Type B pancreatic cell (in vitro differentiated cells): Measurements from ENCODE around the gene HOXB5. TPM values are rescaled to one million over a fixed set of nuclear protein-coding genes. Genes with fewer than 3 reads are reported as not detected.

Source experiments
- DNase-seq: peaks from one replicate; pipeline ENCODE4 v3.0.0; 2021; ENCODE audit warnings: mixed read lengths; ENCODE audit not compliant: unreplicated experiment; ENCODE audit errors: extremely low spot score
- H3K27ac Mint-ChIP-seq: 2 replicates; pipeline ENCODE4 v1.8.0; 2021; ENCODE audit warnings: mild to moderate bottlenecking, mixed read lengths
- H3K27me3 Mint-ChIP-seq: 2 replicates; pipeline ENCODE4 v1.8.0; 2021; ENCODE audit warnings: mixed read lengths
- H3K36me3 Mint-ChIP-seq: 2 replicates; pipeline ENCODE4 v1.8.0; 2021; ENCODE audit warnings: mixed read lengths
- H3K4me1 Mint-ChIP-seq: one replicate; pipeline ENCODE4 v1.8.0; 2021; ENCODE audit warnings: mixed read lengths; ENCODE audit not compliant: unreplicated experiment
- H3K4me3 Mint-ChIP-seq: 2 replicates; pipeline ENCODE4 v1.8.0; 2021; ENCODE audit warnings: mild to moderate bottlenecking, mixed read lengths
- H3K9me3 Mint-ChIP-seq: 2 replicates; pipeline ENCODE4 v1.8.0; 2021; ENCODE audit warnings: mixed read lengths
- CTCF ChIP-seq: fragments of 200-600 bp; sonication (generic); conservative IDR thresholded peaks from 2 replicates; pipeline ENCODE4 v1.5.0; 2021; ENCODE audit warnings: antibody characterized with exemption, mild to moderate bottlenecking
- total RNA-seq: library from RNA; stranded (reverse); gene quantifications from 2 replicates; pipeline ENCODE4 v1.2.1, GENCODE V29; 2021; ENCODE audit warnings: low replicate concordance

HOXB5 gene
- total RNA-seq, 1 donor from 2014 or later, result 20.8 TPM

- TF ChIP-seq CTCF, result peak; percentile 100
- no peaks in the 10 kb centered on the region for H3K36me3 Mint-ChIP-seq
- peak overlapping the region; percentile 92 for H3K4me3 Mint-ChIP-seq
- H3K9me3 Mint-ChIP-seq, result no peaks in the 10 kb centered on the region
- peaks cover 33% of the 10 kb centered on the region for H3K4me1 Mint-ChIP-seq
- H3K27ac Mint-ChIP-seq, result peak overlapping the region; percentile 94
- peak; percentile 96 for DNase-seq
- peaks cover 100% of the 10 kb centered on the region for H3K27me3 Mint-ChIP-seq
These were observed 24.8 kb upstream of the HOXB5 start for GRCh38 chr17:48618256-48618896.

- no peak for TF ChIP-seq CTCF
- Mint-ChIP-seq H3K27ac (peak overlapping the region; percentile 94), H3K27me3 (peaks cover 99% of the 10 kb centered on the region), H3K4me1 (peaks cover 34% of the 10 kb centered on the region), H3K4me3 (peak overlapping the region; percentile 92), H3K36me3 (no peaks in the 10 kb centered on the region), H3K9me3 (no peaks in the 10 kb centered on the region)
- no peak for DNase-seq
These were observed 24.1 kb upstream of the HOXB5 start for GRCh38 chr17:48617471-48618255.

- H3K27ac Mint-ChIP-seq, result peak overlapping the region; percentile 48
- H3K9me3 Mint-ChIP-seq, result no peaks in the 10 kb centered on the region
- no peak for DNase-seq
- no peak for TF ChIP-seq CTCF
- peak overlapping the region; percentile 92 for H3K4me3 Mint-ChIP-seq
- H3K27me3 Mint-ChIP-seq, result peaks cover 97% of the 10 kb centered on the region
- H3K36me3 Mint-ChIP-seq, result no peaks in the 10 kb centered on the region
- H3K4me1 Mint-ChIP-seq, result peaks cover 39% of the 10 kb centered on the region
These were observed 23.3 kb upstream of the HOXB5 start for GRCh38 chr17:48616717-48617470.

GRCh38 chr17:48615963-48616716 lies 22.6 kb upstream of the HOXB5 start:
- Mint-ChIP-seq H3K27me3 (peaks cover 96% of the 10 kb centered on the region), H3K9me3 (no peaks in the 10 kb centered on the region), H3K27ac (peak overlapping the region; percentile 58), H3K4me1 (peaks cover 37% of the 10 kb centered on the region), H3K4me3 (peak overlapping the region; percentile 92), H3K36me3 (no peaks in the 10 kb centered on the region)
- DNase-seq, result no peak
- no peak for TF ChIP-seq CTCF
